Stimulated activated CD8-positive, alpha-beta memory T cell treated with anti-CD3 and anti-CD28 coated beads, Interleukin-4, amount 100 ng/mL, for 48 hours (primary cell): ENCODE results near the gene OR10G7.
"Not testable (repeated sequence)": the region's sequence is repeated elsewhere in the genome, so short reads cannot be mapped to it uniquely, and the experiment has no call there.

Experiments used
- DNase-seq: peaks from one replicate; pipeline ENCODE4 v3.0.0-alpha.2; 2020

Gene OR10G7

DNA sequence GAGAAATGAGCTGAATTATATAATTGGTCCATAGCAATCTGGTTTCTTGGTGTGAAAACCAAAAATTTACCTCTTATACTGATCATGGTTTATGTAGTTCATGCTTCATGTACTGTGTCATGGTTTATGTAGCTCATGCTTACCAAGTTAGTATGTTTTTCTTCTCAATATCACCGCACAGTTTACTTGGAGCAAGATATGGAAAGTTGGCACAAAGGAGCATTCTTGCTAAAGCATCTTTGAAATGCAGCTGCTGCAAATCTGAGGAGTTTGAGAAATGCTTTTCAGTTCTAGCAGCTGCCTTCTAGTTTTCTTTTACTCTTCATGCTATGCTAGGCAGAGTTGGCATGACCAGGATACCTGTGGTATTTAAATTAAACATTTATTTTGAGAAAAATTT lies 4.5 kb downstream of the OR10G7 start:
- DNase-seq, result no peak

DNA sequence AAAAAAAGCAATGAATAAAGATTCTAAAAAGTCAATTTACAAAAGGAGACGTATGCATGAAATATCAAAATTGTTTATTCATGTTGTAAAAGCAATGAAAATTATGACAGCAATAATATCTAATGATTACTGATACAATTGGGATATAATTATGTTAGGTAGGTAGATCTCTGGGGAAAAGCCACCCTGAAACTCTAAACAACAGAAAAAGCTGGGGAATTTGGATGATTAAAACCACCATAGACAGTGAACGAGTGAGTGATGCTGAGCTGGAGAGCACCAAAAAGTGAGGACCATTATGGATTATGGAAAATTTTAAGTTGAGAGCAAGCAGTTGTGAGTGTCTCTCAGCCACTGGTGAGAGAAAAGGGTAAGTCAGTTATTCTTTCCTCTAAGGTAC lies 14.6 kb downstream of the OR10G7 start, which contains the start of gene OR10G8:
OR10G8 (plus strand) TSS at position 301 of the 400 bp plus-strand sequence. CDS start 2,825 bp downstream, outside the sequence.
- no peak for DNase-seq

DNA sequence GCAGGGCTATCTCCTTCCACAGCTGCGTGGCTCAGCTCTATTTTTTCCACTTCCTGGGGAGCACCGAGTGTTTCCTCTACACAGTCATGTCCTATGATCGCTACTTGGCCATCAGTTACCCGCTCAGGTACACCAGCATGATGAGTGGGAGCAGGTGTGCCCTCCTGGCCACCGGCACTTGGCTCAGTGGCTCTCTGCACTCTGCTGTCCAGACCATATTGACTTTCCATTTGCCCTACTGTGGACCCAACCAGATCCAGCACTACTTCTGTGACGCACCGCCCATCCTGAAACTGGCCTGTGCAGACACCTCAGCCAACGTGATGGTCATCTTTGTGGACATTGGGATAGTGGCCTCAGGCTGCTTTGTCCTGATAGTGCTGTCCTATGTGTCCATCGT lies 25.3 kb downstream of the OR10G7 start:
- DNase-seq, result not testable (repeated sequence)

DNA sequence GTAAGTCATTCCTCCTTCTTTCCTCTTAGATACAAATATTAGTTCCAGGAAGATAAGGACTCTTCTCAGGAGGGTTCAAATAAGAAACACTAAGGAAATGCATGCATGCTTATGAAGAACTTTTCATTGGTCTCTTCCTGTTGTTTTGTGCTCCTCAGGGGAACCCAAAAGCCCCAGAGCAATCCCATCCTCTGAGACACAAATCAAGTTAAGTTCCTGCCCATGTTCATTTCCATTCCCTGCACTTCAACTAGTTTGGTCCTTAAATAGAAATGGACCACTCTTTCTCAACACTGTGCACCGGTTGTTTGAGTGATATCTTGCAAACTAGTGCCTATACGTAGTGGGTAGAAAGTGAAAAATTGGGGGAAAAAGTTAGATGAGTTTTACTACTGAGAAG lies 28.4 kb downstream of the OR10G7 start, which contains the start of gene OR10G4:
OR10G4 (plus strand) TSS at position 301 of the 400 bp plus-strand sequence. CDS start 2,578 bp downstream, outside the sequence.
- DNase-seq, result no peak

DNA sequence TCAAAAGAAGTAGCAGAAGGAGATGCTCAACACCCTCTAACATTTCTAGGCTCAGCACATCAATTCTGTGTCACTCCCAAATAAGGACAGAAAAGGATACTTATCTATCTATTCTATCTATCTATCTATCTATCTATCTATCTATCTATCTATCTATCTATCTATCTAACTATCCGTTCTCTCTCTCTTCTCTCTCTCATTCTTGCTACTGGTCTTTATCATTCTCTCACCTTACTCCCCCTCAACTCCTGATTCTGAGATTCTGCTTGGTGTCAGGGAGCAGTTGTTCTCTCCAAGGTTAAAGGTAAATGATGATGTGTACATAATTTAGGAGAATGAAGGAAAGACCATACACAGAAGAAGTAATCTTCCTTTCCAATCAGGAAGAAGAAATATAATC lies 46.0 kb downstream of the OR10G7 start, which contains the start of gene OR10G6:
OR10G6 (minus strand) TSS at position 43 of the 400 bp plus-strand sequence; CDS start at position 43, 0 bp downstream.
- no peak for DNase-seq
